Activated naive CD4-positive, alpha-beta T cell (primary cell): ENCODE data around the gene PARP8.
"Not testable (repeated sequence)": the region's sequence is repeated elsewhere in the genome, so short reads cannot be mapped to it uniquely, and the experiment has no call there.

Experiments used
- DNase-seq, 4 experiments: peaks; one replicate each; lab custom pipeline; 2025; lab: John Stamatoyannopoulos, UW

Gene PARP8

GRCh38 chr5:50684721-50685120 lies 18.3 kb downstream of the PARP8 start:
- DNase-seq = no peak

GRCh38 chr5:50687548-50687947 lies 21.1 kb downstream of the PARP8 start:
- DNase-seq = no peak

- no peak for DNase-seq
Observed at GRCh38 chr5:50691399-50692016, 25.1 kb downstream of the PARP8 start.

- no peak for DNase-seq
Observed at GRCh38 chr5:50694027-50694590, 27.7 kb downstream of the PARP8 start.

DNA sequence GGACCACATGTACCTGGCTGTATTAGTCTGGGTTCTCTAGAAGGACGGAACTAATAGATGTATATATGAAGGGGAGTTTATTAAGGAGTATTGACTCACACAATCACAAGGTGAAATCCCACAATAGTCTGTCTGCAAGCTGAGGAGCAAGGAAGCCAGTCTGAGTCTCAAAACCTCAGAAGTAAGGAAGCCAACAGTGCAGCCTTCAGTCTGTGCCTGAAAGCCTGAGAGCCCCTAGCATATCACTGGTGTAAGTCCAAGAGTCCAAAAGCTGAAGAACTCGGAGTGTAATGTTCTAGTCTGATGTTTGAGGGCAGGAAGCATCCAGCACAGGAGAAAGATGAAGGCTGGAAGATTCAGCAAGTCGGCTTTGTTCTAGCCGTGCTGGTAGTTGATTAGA lies 28.2 kb downstream of the PARP8 start:
- not testable (repeated sequence) for DNase-seq

- no peak for DNase-seq
Observed at GRCh38 chr5:50697739-50698138, 31.3 kb downstream of the PARP8 start.

GRCh38 chr5:50699737-50700136 lies 33.3 kb downstream of the PARP8 start:
- no peak for DNase-seq

DNA sequence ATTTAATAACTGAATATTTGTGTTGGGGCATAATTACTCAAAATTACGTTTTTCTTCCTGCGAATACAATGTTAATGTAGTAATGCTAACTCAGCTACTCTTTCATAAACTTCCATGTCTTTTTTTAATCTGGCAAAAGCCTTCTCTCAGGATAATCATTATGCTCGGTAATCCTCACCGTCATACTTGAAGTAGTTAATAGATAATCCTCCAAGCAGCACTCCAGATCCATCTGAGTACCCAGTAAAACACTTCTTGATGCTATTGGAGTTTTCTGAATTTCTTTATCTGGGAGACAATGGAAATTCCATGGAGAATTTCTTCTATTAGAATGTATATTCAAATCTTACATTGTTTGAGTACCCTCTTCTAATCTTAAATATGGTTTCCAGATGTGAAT lies 34.3 kb downstream of the PARP8 start:
- no peak for DNase-seq

DNA sequence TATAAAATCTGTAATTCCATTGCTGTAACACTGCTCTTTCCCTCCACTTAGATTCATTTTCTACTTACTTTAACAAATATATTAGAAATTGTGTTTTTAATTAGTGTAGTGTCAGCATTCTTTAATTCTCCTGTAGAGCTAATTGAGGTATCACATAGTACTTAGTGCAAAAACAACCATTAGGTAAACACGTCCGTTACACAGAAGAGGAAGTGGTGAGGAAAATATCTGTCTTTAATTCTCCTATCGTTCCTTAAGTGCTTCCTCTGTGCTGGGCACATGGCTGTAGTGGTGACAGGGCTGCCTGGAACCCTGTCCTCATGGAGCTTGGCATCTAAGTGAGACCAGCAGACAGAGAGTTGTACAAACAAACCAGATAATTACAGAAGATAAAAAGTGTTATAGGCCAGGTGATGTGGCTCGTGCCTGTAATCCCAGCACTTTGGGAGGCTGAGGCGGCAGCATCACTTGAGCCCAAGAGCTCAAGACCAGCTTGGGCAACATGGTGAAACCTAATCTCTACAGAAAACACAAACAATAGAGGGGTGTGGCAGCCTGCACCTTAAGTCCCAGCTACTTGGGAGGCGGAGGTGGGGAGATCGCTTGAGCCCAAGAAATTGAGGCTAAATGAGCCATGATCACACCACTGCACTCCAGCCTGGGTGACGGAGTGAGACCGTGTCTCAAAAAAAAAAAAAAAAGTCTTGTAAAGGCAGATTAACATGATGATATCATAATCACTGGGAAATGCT lies 36.4 kb downstream of the PARP8 start:
- DNase-seq = no peak

- no peak for DNase-seq
Observed at GRCh38 chr5:50703367-50703666, 36.9 kb downstream of the PARP8 start.

DNA sequence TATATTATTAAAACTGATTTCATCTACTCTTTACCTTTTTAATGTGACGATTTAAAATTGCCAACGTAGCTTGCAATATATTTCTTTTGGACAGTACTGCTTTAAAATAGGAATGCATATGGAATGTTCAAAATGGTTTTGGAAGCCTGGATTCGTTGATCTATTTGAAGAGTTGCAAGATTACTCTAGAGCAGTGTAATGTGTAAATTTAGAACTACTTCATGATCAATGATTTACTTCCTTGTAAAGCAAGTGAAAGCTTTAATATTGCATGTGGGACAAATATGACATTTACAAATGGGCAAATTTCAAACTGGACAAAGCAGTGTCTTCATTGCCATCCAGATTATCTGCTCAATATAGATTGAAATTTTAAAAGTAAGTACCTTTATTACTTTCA lies 38.3 kb downstream of the PARP8 start:
- DNase-seq = no peak

DNA sequence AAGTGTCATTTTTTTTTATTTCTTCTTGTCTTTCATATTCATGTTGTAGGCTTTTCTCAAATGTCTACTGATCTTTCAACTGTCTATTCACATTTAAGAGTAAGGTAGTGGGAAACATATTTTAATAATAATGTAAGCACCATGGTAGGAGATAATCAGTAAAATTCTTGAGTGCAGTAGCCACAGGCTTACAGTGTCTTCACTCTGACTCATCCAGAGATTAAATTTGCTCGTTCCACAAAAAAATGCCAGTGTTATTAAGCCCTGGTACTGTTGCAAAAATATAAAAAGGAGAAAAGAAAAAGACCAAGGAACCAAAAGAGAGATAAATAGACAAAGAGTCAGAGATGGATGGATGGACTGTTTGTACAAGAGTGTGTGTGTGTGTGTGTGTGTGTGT lies 43.0 kb downstream of the PARP8 start:
- no peak for DNase-seq

- DNase-seq = no peak
Observed at GRCh38 chr5:50710838-50711237, 44.4 kb downstream of the PARP8 start.

- DNase-seq = peak in 1 of 4 experiments; percentile 15
Observed at GRCh38 chr5:50711280-50711679, 44.8 kb downstream of the PARP8 start.

GRCh38 chr5:50712479-50712878 lies 46.0 kb downstream of the PARP8 start:
- no peak for DNase-seq

DNA sequence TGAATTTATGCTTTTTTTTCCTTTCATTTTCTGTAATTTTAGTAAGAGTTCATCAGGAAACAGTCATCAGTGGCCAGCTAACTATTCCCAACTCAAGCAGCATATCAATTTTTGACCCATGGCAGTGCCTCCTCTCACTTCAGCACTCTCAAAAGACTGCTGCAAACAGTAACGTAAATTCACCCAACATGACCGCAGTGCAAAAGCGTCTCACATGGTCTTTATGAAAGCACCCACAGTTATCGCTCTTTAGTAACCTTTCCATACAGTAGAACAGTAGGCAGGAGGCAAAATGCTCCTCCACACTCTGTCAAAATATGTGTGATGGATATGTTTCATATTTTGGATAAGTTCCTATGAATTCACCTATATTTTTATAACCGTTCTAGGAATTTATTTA lies 48.6 kb downstream of the PARP8 start:
- DNase-seq = no peak

- no peak for DNase-seq
Observed at GRCh38 chr5:50716134-50716533, 49.7 kb downstream of the PARP8 start.

DNA sequence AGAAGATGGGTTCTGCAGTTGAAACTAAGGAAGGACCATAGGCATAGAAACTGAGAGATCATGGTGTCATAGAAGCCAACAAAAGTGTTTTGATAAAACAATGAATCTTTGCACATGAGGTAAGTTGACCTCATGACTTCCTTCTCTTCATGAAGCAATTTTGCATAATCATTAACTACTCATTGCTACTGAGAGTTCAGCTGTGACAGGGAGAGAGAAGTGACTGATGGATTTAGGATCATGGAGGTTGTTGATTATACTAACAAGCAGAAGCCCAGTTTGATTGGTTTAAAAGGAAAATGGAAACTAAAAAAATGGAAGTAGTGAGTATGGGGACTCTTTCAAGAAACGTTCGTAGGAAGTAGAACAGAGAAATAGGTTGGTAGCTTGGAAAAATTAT lies 51.2 kb downstream of the PARP8 start:
- DNase-seq = no peak

GRCh38 chr5:50720061-50720710 lies 53.7 kb downstream of the PARP8 start:
- DNase-seq = no peak

DNA sequence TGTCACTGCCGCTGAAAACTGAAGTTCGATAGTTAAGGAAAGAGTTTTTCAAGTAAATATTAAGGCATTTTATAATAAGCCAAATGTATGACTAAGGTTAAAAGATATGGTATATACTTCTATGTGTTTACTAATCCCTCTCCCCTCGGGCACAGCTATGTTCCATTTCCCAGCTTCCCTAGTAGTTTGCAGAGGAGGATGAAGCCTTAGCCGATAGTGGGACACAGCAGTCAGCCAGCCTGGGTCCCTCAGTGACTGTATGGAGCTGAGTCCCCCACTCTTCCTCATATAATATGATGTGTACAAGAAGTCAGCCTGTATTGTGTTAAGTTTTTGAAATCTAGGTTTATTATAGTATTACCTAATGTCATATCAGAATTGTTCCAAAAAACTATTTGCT lies 55.8 kb downstream of the PARP8 start:
- no peak for DNase-seq

DNA sequence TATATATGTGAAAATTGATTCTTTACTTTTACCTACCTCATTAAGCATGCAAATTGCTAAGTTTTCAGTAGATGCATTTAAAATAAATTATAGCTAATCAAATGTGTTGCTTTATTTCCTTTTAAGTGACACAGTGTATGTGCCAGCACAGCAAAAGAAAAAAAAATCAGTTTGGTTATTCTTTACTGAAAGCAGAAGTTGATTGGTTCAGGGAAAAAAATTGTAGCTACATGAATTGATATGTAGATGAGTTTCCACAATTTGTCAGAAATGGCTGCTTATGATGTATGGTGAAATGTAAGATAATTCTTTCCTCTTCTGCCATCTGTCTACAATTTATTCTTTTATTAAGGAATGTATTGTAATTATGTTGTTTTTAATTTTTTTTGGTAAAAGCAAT lies 57.8 kb downstream of the PARP8 start:
- DNase-seq = no peak

GRCh38 chr5:50725800-50726474 lies 59.5 kb downstream of the PARP8 start:
- DNase-seq = no peak
